Caco-2 (cell line): ENCODE data around the gene CNGA3. TPM values are rescaled to one million over a fixed set of nuclear protein-coding genes. Genes with fewer than 3 reads are reported as not detected.

Source experiments
- BruUV-seq: library from RNA; stranded (reverse); fragments of 400-500 nt; replicated peaks from 2 replicates; lab custom pipeline; 2021; lab: Mats Ljungman, UMichigan
- CTCF ChIA-PET: fragments of 300-600 bp; sonication (Branson Sonifier 250); formaldehyde crosslinking; loops from one replicate; lab custom pipeline; 2022; ENCODE audit warnings: antibody characterized with exemption; lab: Charles Lee
- POLR2A ChIA-PET: fragments of 300-600 bp; sonication (Branson Sonifier 250); formaldehyde crosslinking; loops from one replicate; lab custom pipeline; 2022; ENCODE audit warnings: antibody characterized with exemption; lab: Charles Lee
- DNase-seq, 2 experiments: peaks; one replicate each; pipeline versions ENCODE4 v3.0.0 to v3.0.0-alpha.2; 2020 to 2022
- H3K27me3 ChIP-seq: replicated peaks from 2 replicates; pipeline ENCODE4 v1.6.0; 2011; ENCODE audit warnings: low read length; ENCODE audit not compliant: control insufficient read depth, insufficient read depth
- H3K36me3 ChIP-seq: 2 replicates; pipeline ENCODE4 v1.5.1; 2011; ENCODE audit warnings: low read length; ENCODE audit not compliant: control insufficient read depth, insufficient read depth
- H3K4me1 ChIP-seq: fragments of 250-450 bp; sonication (Bioruptor Pico); 2 replicates; pipeline ENCODE4 v1.5.1; 2020; ENCODE audit warnings: mild to moderate bottlenecking
- H3K4me3 ChIP-seq: 2 replicates; pipeline ENCODE4 v1.5.1; 2011; ENCODE audit warnings: low read depth, mild to moderate bottlenecking, control low read depth, low read length
- H3K9me3 ChIP-seq: fragments of 250-450 bp; sonication (Bioruptor Pico); 2 replicates; pipeline ENCODE4 v1.5.1; 2020; ENCODE audit warnings: mild to moderate bottlenecking, moderate library complexity
- H3K27ac Mint-ChIP-seq: one replicate; pipeline ENCODE4 v1.8.0; 2022; ENCODE audit warnings: mixed read lengths; ENCODE audit not compliant: unreplicated experiment
- H3K27me3 Mint-ChIP-seq: one replicate; pipeline ENCODE4 v1.8.0; 2022; ENCODE audit warnings: mixed read lengths; ENCODE audit not compliant: insufficient read depth, unreplicated experiment
- H3K36me3 Mint-ChIP-seq: one replicate; pipeline ENCODE4 v1.8.0; 2022; ENCODE audit warnings: mild to moderate bottlenecking, mixed read lengths; ENCODE audit not compliant: insufficient read depth, unreplicated experiment
- H3K4me1 Mint-ChIP-seq: one replicate; pipeline ENCODE4 v1.8.0; 2022; ENCODE audit warnings: low read depth, mixed read lengths; ENCODE audit not compliant: unreplicated experiment
- H3K4me3 Mint-ChIP-seq: one replicate; pipeline ENCODE4 v1.8.0; 2022; ENCODE audit warnings: mild to moderate bottlenecking, moderate library complexity, mixed read lengths; ENCODE audit not compliant: unreplicated experiment
- H3K9me3 Mint-ChIP-seq: one replicate; pipeline ENCODE4 v1.8.0; 2022; ENCODE audit warnings: mixed read lengths; ENCODE audit not compliant: unreplicated experiment
- CTCF ChIP-seq, 2 experiments: fragments of 200-600 bp in 1 of 2; IDR thresholded peaks; 1 replicate in 1 of 2; 2 replicates in 1 of 2; pipeline versions ENCODE4 v1.5.1 to v1.8.0; 2011 to 2022; ENCODE audit warnings: antibody characterized with exemption in 1 of 2, control low read depth in 1 of 2, inconsistent platforms in 1 of 2, low read depth in 1 of 2, low read length in 1 of 2, mild to moderate bottlenecking in 1 of 2, moderate library complexity in 1 of 2; ENCODE audit not compliant: insufficient read depth in 1 of 2, severe bottlenecking in 1 of 2, unreplicated experiment in 1 of 2
- intact Hi-C: fragments of 100-400 bp; cut with micrococcal nuclease; formaldehyde crosslinking; loops from one replicate; pipeline ENCODE4 v1.10.0; 2022; ENCODE audit not compliant: unreplicated experiment
- total RNA-seq: library from RNA; stranded (reverse); gene quantifications from 2 replicates; pipeline ENCODE4 v1.2.3, GENCODE V29; 2022

Gene CNGA3
- total RNA-seq, 1 experiment from 2014 or later, result not detected

- Histone ChIP-seq H3K27me3 (no peaks in the 10 kb centered on the region; the same call in 1 of the 2 replicates), H3K4me1 (no peaks in the 10 kb centered on the region), H3K36me3 (no peaks in the 10 kb centered on the region), H3K4me3 (no peak overlapping the region), H3K9me3 (no peaks in the 10 kb centered on the region)
- no peak overlapping the region for H3K27ac Mint-ChIP-seq
- ChIA-PET POLR2A (no interaction called here), CTCF (no interaction called here)
- BruUV-seq, result no TSS peak
- DNase-seq, result no peak
- no peak for TF ChIP-seq CTCF (IDR thresholded peaks at IDR 0.05; ENCODE audit: insufficient read depth in 1 of 2, low read depth in 1 of 2, low read length in 1 of 2, severe bottlenecking in 1 of 2, unreplicated experiment in 1 of 2)
- no peaks in the 10 kb centered on the region for H3K36me3 Mint-ChIP-seq
- intact Hi-C loops, result no loop called here
- peaks cover 16% of the 10 kb centered on the region for H3K27me3 Mint-ChIP-seq
- H3K9me3 Mint-ChIP-seq, result no peaks in the 10 kb centered on the region
- H3K4me1 Mint-ChIP-seq, result no peaks in the 10 kb centered on the region
- no peak overlapping the region for H3K4me3 Mint-ChIP-seq
Measured at GRCh38 chr2:98404556-98405250, 58.4 kb downstream of the CNGA3 start.

DNA sequence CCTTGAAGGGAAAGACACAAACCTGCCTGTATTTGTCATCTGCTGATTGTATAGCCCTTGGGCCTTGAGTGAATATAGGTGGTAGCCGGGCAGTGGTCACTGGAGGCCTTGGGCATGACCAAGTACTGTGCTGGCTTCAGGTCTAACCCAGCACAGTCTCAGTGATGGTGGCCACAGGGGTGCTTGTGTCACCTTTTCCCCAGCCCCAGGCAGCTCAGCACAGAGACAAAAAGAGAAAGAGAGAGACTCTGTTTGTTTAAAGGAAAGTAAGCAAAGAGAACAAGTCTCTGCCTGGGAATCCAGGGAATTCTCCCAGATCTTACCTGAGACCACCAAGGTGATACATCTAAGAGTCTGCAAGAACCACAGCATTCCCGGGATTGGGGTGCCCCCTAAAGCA, 59.0 kb downstream of the CNGA3 start:
- Mint-ChIP-seq H3K4me1 (no peaks in the 10 kb centered on the region), H3K4me3 (no peak overlapping the region), H3K36me3 (no peaks in the 10 kb centered on the region), H3K27ac (no peak overlapping the region), H3K27me3 (peaks cover 13% of the 10 kb centered on the region), H3K9me3 (no peaks in the 10 kb centered on the region)
- Histone ChIP-seq H3K9me3 (no peaks in the 10 kb centered on the region), H3K4me3 (no peak overlapping the region), H3K36me3 (no peaks in the 10 kb centered on the region), H3K27me3 (no peaks in the 10 kb centered on the region; the same call in 1 of the 2 replicates), H3K4me1 (no peaks in the 10 kb centered on the region)
- BruUV-seq, result no TSS peak
- intact Hi-C loops, result no loop called here
- no peak for DNase-seq
- ChIA-PET CTCF (no interaction called here), POLR2A (no interaction called here)
- TF ChIP-seq CTCF (IDR thresholded peaks at IDR 0.05; ENCODE audit: insufficient read depth in 1 of 2, low read depth in 1 of 2, low read length in 1 of 2, severe bottlenecking in 1 of 2, unreplicated experiment in 1 of 2), result no peak

GRCh38 chr2:98408155-98408554, 61.9 kb downstream of the CNGA3 start:
- Mint-ChIP-seq H3K27ac (no peak overlapping the region), H3K4me1 (peaks cover 3% of the 10 kb centered on the region), H3K9me3 (no peaks in the 10 kb centered on the region), H3K4me3 (no peak overlapping the region), H3K27me3 (no peaks in the 10 kb centered on the region), H3K36me3 (no peaks in the 10 kb centered on the region)
- Histone ChIP-seq H3K36me3 (no peaks in the 10 kb centered on the region), H3K9me3 (no peaks in the 10 kb centered on the region), H3K4me1 (0 out of 2 replicates have a peak, but pooled peaks cover 3% of the 10 kb centered on the region), H3K4me3 (no peak overlapping the region), H3K27me3 (no peaks in the 10 kb centered on the region)
- BruUV-seq, result no TSS peak
- DNase-seq, result no peak
- POLR2A ChIA-PET, result no interaction called here
- CTCF ChIA-PET, result no interaction called here
- no peak for TF ChIP-seq CTCF (IDR thresholded peaks at IDR 0.05; ENCODE audit: insufficient read depth in 1 of 2, low read depth in 1 of 2, low read length in 1 of 2, severe bottlenecking in 1 of 2, unreplicated experiment in 1 of 2)
- intact Hi-C loops, result no loop called here
